GM13977 (cell line): ENCODE data around the gene SGCA.
A peak's percentile ranks its signal among the peaks of the same experiment; 100 is the strongest.

Experiments used
- DNase-seq: peaks from one replicate; pipeline ENCODE4 v3.0.0; 2012; ENCODE audit warnings: low spot score
- CTCF ChIP-seq: IDR thresholded peaks from 2 replicates; pipeline ENCODE4 v1.5.1; 2012; ENCODE audit warnings: mild to moderate bottlenecking, control low read depth; ENCODE audit not compliant: insufficient read depth; ENCODE audit errors: extremely low read depth, missing control alignments
- in situ Hi-C: fragments of 300-500 bp; cut with MboI; formaldehyde crosslinking; loops from one replicate; pipeline ENCODE4 v1.12.0; 2022; ENCODE audit warnings: low sequenced_read_pairs, low pct_unique_long_range_greater_than_20kb, mixed read lengths, inconsistent platforms; ENCODE audit not compliant: unreplicated experiment

SGCA gene

GRCh38 chr17:50214976-50215760, 49.4 kb downstream of the SGCA start:
- in situ Hi-C loops = loop anchor here (10.0 kb wide), 1 partner anchor 70 kb away; no protein-coding TSS in a partner anchor
- no peak for TF ChIP-seq CTCF
- no peak for DNase-seq

GRCh38 chr17:50217591-50217990, 51.8 kb downstream of the SGCA start:
- in situ Hi-C loops = loop anchor here (10.0 kb wide), 1 partner anchor 67 kb away; no protein-coding TSS in a partner anchor
- TF ChIP-seq CTCF = no peak
- no peak for DNase-seq

GRCh38 chr17:50218071-50218759, 52.4 kb downstream of the SGCA start:
- no peak for TF ChIP-seq CTCF
- no peak for DNase-seq
- in situ Hi-C loops = loop anchor here (10.0 kb wide), 1 partner anchor 67 kb away; no protein-coding TSS in a partner anchor

- TF ChIP-seq CTCF = no peak
- in situ Hi-C loops = loop anchor here (10.0 kb wide), 1 partner anchor 66 kb away; no protein-coding TSS in a partner anchor
- peak; percentile 29 for DNase-seq
These were observed 53.0 kb downstream of the SGCA start for GRCh38 chr17:50218771-50219315.

- peak; percentile 15 for DNase-seq
- in situ Hi-C loops = loop anchor here (10.0 kb wide), 1 partner anchor 65 kb away; no protein-coding TSS in a partner anchor
- no peak for TF ChIP-seq CTCF
These were observed 53.5 kb downstream of the SGCA start for GRCh38 chr17:50219342-50219741.

- TF ChIP-seq CTCF = no peak
- DNase-seq = no peak
- in situ Hi-C loops = loop anchor here (10.0 kb wide), 1 partner anchor 65 kb away; no protein-coding TSS in a partner anchor
These were observed 54.2 kb downstream of the SGCA start for GRCh38 chr17:50219939-50220465.
